NCI-H187 (cell line): ENCODE results near the gene IL2RA.
A peak's percentile ranks its signal among the peaks of the same experiment; 100 is the strongest.
"Not testable (repeated sequence)": the region's sequence is repeated elsewhere in the genome, so short reads cannot be mapped to it uniquely, and the experiment has no call there.

Experiments
- DNase-seq, 2 experiments: peaks; one replicate each; lab custom pipeline; 2025; lab: John Stamatoyannopoulos, UW

The IL2RA gene

DNA sequence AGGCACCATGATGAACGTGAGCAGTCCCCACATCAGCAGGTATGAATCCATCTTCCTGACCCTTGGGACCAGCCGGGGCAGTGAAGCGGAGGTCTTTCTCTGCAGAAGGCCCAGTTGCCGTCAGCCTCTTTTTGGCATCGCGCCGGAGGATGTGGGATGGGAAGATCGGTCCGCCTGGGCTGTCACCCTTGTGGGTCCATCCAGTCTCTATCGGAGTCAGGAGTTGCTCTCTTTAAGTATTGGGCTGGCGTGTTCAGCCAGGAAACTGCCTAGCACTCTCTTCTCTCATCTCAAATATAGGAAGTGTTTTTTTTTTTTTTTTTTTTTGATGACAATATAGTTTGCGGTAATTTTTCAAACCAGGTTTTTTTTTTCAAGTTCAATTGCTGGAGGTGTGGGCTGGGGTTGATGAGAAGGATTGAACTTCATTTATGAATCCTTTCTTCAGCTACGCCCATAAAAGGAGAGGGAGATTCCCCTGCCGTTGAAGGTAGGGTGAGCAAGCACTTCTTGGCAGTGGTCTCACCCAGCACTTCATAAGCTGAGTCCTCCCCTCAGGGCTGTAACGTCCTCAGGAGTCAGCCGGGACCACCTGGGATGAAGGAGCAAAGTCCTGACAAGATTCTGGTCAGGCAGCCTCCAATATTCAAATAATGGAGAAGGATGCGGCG, at the start of gene IL2RA:
Gene IL2RA, minus strand, starts transcription at position 267 of the 671 bp plus-strand sequence. Its CDS starts 216 bp downstream, at position 51.
- DNase-seq: no peak

DNA sequence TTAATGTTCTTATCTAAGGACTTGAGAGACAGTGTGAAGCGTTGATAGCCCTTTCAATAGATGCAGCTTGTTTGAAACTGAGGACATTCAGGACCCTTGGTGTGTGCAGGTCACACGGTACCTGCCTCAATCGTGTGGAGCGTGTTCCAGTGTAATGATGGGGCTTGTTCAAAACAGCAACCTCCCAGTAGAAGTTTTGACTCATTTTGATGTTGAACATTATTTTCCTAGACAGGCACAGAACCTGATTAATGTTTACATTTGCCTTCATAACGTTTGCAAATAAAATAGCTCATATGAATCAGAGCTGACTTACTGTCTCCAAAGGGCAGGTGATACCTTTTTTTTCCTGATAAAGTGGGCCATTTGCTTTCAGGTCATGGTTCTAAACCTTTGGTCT, 48.0 kb upstream of the IL2RA start:
- DNase-seq: no peak

DNA sequence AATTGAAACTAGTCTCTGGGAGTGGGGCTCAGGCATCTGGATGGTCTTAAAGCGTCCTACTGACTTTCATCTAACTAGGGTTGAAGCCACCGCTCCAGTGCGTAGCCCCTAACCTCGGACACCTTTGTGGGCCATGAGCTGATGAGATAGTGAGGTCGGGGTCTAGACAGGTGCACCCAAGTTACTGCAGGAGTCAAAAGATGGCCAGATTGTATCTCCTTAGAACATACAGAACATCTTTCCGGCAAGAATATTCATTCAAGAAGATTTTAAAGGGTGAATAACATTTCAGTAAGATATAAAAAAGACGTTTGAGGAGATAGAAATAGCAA, 47.2 kb upstream of the IL2RA start:
- DNase-seq: no peak

DNA sequence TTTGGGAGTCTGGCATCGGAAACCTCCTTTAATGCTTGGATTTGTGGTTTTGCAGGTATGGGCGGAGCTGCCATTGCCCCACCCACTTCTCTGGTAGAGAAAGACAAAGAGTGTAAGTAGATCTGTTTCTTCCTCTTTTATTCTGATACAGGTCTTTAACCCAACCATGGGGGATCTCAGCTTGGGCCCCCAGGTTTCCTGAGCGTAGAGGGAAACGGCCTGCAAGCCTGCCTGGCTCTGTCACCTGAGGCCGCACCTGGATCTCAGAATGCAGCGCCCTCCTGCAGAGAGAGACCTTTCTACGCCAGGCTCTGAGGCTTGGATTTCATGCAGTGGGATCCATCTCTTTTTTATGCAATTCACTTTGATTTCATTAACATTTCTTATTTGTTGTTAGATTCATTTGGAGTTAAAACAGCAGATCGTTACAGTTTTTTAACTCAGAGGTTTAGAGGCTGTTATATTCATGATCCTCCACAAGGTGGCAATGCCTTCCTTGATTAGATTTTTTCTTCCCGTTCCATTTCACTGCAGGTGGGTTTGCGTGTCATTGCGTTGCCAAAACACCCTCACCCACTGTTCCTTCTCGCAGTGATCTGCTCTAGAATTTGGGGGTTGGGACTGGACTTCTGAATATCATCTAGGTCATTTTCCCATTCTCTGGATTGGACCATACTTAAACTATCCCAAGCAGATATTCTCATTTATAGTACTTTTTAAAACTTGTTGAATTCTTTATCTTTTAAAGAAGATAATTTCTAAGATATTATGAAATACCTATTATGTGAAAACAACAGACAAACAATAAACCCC, 46.7 kb upstream of the IL2RA start:
- no peak for DNase-seq

DNA sequence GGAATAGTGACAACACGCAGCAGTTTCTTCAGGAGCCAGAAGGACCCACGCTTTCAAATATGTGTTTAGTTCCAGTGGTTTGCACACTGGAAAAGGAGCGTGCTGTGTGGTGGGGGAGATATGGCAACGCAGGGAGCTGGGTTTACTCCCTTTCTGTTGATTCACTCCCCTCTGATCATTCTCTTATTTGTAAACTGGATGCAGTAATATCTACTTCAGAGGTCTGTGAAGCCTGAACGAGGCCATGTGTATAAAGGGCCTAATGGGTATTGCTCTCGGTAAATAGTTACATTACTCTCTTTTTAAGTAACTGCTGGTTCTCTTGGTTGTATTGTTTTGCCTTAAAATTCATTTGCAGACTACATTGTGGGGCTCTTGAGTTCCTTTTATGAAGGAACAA, 45.9 kb upstream of the IL2RA start:
- DNase-seq: no peak

DNA sequence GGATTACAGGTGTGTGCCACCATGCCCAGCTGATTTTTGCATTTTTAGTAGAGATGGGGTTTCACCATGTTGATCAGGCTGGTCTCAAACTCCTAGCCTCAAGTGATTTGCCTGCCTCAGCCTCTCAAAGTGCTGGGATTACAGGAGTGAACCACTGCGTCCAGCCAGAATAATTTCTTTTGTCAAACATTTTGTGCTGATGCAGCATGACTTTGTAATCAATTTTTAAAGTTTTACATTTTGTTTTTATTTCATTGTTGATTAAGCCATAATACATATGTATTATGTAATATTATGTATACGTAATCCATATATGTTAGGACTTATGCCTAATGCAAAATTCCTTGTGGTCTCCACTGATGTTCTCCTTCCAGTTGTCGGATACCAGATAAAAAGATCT, 45.4 kb upstream of the IL2RA start:
- DNase-seq: not testable (repeated sequence)

DNA sequence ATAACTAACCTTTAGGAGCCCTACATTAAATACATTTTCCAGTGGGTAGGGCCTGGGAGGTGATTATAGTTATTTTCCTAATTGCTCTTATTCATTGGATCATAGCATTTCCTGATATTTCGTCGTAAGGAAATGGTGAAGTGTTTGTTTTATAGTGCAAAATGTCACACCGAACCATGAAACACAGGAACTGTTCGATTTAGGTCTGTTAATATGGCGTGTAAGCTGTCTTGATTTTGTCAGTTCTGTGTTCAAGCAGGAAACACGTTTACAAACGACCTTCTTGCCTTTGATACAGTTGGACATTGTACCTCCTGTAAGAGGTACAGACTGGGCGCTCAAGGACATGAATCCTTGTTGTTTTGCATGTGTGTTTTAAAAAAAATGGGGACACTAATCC, 41.4 kb upstream of the IL2RA start:
- no peak for DNase-seq

DNA sequence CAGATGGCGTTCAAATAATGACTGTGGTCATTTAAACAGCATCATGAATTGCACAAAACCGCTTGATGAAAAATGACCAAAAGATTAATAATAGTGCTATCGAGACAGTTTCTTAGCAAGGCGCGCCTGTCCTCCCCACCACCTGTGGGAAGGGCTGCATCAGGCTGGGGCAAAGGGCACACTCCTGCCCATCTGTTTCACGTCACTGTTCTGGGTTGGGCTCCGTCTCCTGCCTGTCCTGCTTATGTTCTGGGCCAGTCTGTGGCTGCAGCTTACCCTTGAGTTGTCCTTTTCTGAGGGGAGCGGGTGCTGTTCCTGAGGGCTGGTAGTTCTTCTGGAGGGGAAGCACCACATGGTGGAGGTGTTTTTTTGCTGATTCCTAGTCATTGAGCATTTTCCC, 40.0 kb upstream of the IL2RA start:
- DNase-seq: no peak

DNA sequence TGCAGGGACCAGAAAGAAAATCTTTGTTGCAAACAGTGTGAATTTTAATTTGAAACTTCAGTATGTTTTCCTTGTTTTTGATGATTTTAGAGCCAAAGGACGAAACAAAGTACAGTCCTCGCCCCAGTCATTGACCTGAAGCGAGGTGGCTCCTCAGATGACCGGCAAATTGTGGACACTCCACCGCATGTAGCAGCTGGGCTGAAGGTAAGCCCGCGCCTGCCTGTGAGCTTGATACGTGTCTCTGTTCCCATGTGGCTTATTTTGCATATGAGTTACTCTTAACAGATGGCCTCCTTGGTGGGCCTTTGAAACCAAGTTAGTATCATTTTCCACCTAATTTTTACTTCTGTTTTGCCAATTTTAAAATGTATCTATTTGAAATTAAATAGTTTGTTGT, 39.0 kb upstream of the IL2RA start:
- DNase-seq: no peak

DNA sequence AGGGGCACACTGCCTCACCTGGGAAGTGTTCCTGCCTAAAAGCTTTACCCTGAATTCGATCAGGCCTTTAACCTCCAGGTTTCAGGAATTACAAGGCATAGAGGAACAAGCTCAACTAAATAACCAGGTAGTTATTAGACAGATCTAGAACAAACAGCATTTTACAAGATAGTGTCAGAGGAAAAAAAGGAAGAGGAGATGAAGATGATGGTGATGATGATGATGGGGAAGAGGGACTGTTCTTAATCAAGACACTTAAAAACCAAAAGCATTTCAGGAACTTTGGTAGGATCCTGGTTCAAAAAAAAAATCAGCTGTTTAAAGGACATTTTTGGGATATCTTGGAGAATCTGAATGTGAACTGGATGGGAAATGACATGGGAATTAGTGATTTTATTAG, 38.2 kb upstream of the IL2RA start:
- no peak for DNase-seq

DNA sequence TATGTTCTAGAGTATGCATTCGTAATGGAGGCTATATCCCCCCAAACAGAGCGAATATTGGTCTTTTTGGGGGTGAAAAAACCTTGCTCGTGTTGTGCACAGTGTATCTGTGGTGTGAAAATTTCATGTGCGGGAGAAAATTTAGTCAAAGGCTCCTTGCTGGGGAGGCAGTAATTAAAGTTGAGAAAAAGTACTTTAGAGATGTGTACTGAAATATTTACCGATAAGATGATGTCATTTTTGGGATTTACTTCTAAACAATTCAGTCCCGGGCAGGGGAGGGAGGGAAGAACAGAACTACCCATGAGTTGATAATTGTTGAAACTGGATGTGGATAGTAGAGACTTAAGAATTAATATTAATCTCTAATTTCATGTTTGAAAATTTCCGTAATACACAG, 36.0 kb upstream of the IL2RA start:
- no peak for DNase-seq

DNA sequence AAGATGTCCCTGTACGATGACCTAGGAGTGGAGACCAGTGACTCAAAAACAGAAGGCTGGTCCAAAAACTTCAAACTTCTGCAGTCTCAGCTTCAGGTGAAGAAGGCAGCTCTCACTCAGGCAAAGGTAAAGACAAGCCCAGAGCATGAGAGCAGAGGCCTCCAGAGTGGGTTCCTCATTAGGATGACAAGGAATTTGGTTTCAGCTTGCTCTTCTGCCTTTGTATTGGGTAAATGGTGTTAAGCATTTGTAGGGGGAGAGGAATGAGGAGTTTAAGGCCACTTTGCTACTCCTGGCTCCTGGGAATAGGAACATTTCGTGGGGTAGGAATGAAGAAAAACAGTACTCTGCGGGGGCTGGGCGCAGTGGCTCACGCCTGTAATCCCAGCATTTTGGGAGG, 34.9 kb upstream of the IL2RA start:
- no peak for DNase-seq

DNA sequence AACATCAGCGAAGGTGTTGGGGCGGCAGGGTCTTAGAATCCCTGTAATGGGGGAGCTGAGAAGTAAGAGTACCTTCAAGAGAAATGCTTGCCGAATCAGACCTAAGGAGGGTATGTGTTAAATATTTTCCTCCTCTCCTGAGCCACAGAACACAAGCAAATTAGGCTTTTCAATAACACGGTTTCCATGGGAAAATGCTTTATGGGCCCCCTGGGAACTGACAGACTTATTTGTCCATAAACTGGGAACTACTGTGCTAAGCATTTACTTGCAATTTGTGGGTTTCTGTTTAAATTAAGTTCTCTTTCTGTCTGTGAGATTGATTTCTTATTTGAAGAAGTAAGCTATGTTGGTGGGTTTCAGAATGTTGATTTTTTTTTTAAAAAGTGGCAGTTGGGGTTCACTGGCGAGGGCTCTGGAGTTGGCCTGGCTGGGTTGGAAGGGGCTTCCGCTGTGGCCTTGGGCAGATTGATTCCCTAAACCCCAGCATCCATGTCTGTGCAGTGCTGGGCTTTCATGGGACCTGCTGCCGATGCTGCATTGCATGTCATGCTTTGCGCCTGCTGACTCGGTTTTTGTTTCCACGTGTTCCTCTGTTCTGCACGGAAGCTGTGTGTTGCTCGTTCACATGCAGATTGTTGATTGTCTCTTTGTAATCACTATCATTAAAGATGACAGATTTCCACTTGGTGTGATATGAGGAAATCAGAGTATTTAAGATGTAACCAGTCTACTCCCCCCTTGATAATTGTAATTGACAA, 33.8 kb upstream of the IL2RA start:
- no peak for DNase-seq

DNA sequence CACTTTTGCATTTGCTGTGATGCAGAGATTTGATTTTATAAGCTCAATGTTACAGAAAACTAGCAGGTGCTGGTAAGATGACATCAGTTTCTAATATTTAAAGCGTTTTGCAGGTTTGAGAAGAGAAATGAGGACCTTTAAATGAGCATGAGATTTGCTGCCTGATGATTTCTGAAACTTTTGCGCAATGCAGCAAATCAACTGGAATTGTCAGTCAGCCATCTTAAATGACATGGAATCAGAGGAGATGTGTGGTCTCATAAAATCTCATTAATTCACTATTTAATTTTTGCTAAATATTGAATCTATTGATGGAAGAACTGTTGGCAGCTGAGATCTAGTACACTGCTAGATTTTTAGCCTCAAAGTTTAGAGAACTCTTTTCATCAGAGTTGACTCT, 30.6 kb upstream of the IL2RA start:
- DNase-seq: no peak

DNA sequence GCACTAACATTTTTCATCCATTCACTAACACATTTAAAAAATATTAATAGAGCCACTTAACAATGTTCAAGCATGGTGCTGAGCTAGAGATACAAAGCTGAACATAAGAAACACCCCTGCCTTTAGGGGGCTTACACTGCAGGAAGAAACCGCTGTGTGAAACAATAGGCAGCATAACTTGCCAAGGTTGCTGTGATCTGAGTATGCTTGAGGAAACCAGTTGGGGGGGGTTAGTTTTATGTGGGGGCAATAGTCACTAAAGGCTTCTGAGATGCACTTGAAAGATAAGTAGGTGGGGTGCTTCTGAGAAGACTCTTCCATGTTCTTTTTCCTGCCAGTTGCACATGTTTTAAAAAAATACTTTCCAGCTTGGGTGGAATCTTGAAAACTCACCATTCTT, 29.5 kb upstream of the IL2RA start:
- DNase-seq: no peak

DNA sequence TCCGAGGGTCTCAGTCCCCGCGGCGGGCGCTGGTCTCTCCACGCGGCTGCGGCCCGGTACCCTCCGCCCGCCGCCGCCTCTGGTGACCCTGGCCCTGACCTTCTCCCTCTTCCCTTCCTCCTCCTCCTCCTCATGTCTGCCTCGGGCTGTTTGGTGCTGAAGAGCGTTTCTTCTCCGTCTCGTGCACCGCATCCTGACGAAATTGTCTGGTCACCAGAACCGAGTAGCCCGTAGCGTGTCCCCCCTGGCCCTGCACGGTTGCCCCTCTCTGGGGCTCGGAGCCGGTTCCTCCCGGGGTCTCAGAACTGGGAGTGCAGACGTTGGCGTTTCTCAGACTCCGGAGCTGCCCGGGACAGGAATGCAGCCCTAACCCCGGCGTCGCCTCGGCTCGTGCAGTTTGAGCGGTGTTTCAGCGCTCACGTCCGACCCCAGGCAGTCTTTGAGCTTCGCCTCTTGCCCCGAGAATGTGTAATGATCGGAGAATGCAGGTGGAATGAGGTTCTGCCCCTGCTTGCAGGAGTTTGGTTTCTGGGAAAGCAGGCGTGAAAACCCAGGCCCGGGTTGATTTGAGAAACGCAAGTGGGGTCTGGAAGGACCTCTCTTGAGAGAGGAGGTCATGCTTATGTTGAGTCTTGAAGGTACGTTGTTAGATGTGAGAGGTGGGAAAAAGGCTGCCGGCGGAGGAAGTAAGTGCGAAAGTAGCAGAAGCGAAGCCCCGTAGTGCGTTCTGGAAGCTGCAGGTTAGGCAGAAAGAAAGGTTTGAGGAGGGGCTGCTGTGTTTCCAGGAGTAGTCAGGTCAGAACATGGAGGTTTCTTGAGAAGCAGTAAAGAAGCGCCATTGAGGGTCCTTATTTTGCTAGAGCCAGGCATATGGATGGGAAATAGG, 27.4 kb upstream of the IL2RA start:
- no peak for DNase-seq

DNA sequence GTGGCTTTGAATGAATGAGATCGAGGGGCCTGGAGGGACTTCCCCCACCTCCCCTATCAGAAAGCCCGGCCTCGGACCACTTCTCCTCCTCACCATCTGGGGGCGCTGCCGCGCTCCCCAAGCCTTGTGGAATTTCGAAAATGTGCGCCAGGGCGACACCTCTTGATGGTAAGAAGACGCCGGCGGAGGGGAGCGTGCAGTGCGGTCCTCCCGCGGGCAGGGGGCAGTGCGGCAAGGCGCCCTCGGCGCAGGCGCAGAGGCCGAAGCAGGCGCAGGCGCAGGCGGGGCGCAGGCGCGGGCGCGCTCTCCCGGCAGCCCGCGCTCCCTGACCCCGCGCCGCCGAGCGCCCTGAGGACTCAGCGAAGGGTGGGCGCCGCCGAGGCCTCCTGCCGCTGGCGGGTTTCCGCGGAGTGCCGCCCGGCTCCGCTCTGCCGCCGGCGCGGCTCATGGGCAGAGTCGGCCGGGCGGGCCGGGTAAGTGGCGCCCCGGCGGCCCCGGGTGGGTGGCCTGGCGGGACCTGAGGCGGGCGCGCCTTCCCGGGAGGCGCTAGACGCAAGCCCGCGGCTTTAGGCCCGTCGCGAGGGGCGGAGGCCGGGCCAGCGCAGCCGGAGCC, 26.7 kb upstream of the IL2RA start, which contains the start of gene RBM17:
Gene RBM17, plus strand, starts transcription at position 314 of the 613 bp plus-strand sequence. CDS start 8,032 bp downstream, outside the sequence.
- peak; percentile 51 to 65 for DNase-seq

DNA sequence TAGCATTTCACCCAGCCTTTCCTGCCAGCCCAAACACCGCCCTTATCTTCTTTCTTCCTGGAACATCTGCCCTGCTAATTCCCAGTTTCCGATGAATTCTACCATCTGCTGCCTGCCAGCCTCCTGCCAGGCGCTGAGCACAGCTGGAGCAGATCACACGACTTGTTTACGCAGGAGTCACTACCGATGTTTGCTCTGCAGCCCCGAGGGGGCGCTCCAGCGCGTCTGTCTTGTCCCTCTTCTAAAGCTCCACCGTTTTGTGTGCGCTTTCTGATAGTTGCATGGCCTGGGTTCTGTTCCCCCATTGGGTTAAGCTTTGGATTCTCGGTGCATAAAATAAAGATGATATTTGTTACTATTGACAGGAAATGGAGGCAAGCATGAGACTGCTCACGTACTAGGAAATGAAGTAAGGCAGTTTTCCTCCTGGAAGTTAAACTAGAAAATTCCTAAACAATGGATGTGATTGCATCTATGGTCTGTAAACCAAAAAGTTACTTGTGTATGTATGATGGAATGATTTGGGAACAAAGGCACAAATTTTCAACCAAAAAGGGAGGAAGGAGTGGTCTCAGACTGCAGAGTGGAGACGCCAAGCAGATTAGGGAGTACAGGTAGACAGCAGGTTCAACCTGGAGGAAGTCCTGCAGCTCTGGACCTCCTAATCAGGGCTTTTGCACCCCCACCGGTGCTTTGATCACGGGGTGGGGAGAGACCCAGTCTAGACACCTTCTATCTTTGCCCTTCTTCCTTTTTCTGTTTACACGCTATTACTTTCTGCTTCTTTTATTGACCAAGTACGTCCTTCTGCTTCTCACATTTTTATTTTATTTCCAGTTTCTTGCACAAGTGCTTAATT, 24.4 kb upstream of the IL2RA start:
- DNase-seq: peak; percentile 1 to 57

DNA sequence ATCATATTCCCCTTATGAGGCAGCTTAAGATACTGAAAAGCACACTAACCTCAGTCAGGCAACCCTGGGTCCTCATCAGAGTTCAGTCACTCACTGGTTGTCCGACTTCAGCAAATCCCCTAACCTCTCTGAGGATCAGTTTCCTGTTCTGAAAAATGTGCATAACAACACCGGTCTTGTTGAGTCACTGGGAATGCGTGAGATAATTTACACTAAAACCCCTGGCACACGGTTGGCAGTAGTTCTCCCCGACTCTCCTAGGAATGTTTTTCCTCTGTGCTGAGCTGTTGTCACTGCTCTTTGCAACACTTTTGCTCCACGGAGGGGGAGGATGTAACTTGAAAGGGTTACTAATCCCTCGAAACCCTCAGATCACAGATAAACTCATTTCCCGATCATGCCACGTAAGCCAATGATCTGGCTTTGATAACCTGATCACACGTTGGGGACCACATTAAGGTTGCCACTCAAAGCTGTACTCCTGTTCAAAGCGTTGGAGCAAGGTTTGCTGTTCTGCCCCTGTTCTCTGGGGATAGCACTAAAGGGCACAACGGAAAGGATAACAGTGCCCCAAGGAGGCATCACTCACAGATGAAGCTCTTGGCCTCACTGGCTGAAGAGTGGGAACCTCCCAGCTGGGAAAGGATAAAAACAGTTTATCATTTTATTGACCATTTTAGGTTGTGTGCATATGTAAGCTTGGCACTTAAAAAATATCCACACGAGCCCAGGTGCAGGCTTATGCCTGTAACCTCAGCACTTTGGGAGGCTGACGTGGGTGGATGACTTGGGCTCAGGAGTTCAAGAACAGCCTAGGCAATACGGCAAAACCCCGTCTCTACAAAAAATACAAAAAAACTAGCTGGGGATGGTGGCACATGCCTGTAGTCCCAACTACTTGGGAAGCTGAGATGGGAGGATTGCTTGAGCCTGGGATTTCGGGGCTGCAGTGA, 21.6 kb upstream of the IL2RA start:
- DNase-seq: no peak
